ENCODE measurements around the gene NPFFR2.

The NPFFR2 gene

GRCh38 chr4:72109959-72110497 lies 78.2 kb downstream of the NPFFR2 start:
- Histone ChIP-seq H3K4me1 (ENCODE audit: insufficient read depth, low read length, poor library complexity, severe bottlenecking) (no peaks in the 10 kb centered on the region), H3K9ac (ENCODE audit: low read depth, low read length, poor library complexity, severe bottlenecking) (no peak overlapping the region), H3K27me3 (ENCODE audit: insufficient read depth, low read length, poor library complexity, severe bottlenecking) (no peaks in the 10 kb centered on the region), H3K9me3 (ENCODE audit: insufficient read depth, low read depth, low read length) (no peaks in the 10 kb centered on the region), H3F3A (ENCODE audit: low read depth) (no peaks in the 10 kb centered on the region), H3K4me2 (ENCODE audit: low read depth, low read length, poor library complexity, severe bottlenecking) (no peak overlapping the region), H3K36me3 (ENCODE audit: insufficient read depth, low read length) (no peaks in the 10 kb centered on the region), H3K9me2 (replicated peaks; ENCODE audit: low read depth, low read length) (no peaks in the 10 kb centered on the region), H2AFZ (ENCODE audit: low read length) (no peak overlapping the region), H4K20me1 (ENCODE audit: insufficient read depth, low read length, poor library complexity, severe bottlenecking) (no peaks in the 10 kb centered on the region), H3K4me3 (ENCODE audit: low read length, poor library complexity, severe bottlenecking) (no peak overlapping the region), H3K79me2 (ENCODE audit: insufficient read depth, low read length) (no peaks in the 10 kb centered on the region)
- no peak for TF ChIP-seq CTCF (conservative IDR thresholded peaks at IDR 0.05; ENCODE audit: low read length)

DNA sequence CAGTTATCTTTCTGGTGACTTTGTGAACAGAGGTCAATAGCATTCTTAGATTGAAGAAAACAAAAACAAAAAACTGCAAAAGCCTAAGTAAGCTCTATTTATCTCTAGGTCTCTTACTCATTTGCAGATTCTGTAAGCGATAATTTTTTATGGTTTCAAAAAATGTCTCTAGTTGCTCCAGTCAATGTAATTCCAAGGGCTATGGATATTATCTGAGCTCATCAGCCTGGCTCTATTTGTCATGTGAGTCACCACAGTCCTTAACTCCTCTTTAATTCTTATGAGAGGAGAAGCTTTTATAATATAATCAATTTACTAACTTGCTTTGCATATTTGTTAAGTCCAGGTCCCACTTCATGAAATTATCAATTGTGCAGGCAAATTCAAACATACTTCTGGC lies 79.1 kb downstream of the NPFFR2 start:
- Histone ChIP-seq H3K4me1 (ENCODE audit: insufficient read depth, low read length, poor library complexity, severe bottlenecking) (no peaks in the 10 kb centered on the region), H3K9ac (ENCODE audit: low read depth, low read length, poor library complexity, severe bottlenecking) (no peak overlapping the region), H3K27me3 (ENCODE audit: insufficient read depth, low read length, poor library complexity, severe bottlenecking) (no peaks in the 10 kb centered on the region), H4K20me1 (ENCODE audit: insufficient read depth, low read length, poor library complexity, severe bottlenecking) (no peaks in the 10 kb centered on the region), H3K36me3 (ENCODE audit: insufficient read depth, low read length) (no peaks in the 10 kb centered on the region), H3K4me3 (ENCODE audit: low read length, poor library complexity, severe bottlenecking) (no peak overlapping the region), H3K4me2 (ENCODE audit: low read depth, low read length, poor library complexity, severe bottlenecking) (no peak overlapping the region), H3K9me2 (replicated peaks; ENCODE audit: low read depth, low read length) (no peaks in the 10 kb centered on the region), H2AFZ (ENCODE audit: low read length) (no peak overlapping the region), H3K79me2 (ENCODE audit: insufficient read depth, low read length) (no peaks in the 10 kb centered on the region), H3K9me3 (ENCODE audit: insufficient read depth, low read depth, low read length) (no peaks in the 10 kb centered on the region), H3F3A (ENCODE audit: low read depth) (no peaks in the 10 kb centered on the region)
- no peak for TF ChIP-seq CTCF (conservative IDR thresholded peaks at IDR 0.05; ENCODE audit: low read length)
- TF ChIP-seq EZH2phosphoT487 (IDR thresholded peaks at IDR 0.05; ENCODE audit: borderline replicate concordance) = no peak

GRCh38 chr4:72111863-72112262 lies 80.1 kb downstream of the NPFFR2 start:
- H3K4me2 ChIP-seq (ENCODE audit: low read depth, low read length, poor library complexity, severe bottlenecking) = no peak overlapping the region
- no peaks in the 10 kb centered on the region for H4K20me1 ChIP-seq (ENCODE audit: insufficient read depth, low read length, poor library complexity, severe bottlenecking)
- no peak overlapping the region for H3K4me3 ChIP-seq (ENCODE audit: low read length, poor library complexity, severe bottlenecking)
- H3K9me3 ChIP-seq (ENCODE audit: insufficient read depth, low read depth, low read length) = no peaks in the 10 kb centered on the region
- no peaks in the 10 kb centered on the region for H3K79me2 ChIP-seq (ENCODE audit: insufficient read depth, low read length)
- H3K4me1 ChIP-seq (ENCODE audit: insufficient read depth, low read length, poor library complexity, severe bottlenecking) = no peaks in the 10 kb centered on the region
- H3K9me2 ChIP-seq (replicated peaks; ENCODE audit: low read depth, low read length) = no peaks in the 10 kb centered on the region
- H3K36me3 ChIP-seq (ENCODE audit: insufficient read depth, low read length) = no peaks in the 10 kb centered on the region
- H3K9ac ChIP-seq (ENCODE audit: low read depth, low read length, poor library complexity, severe bottlenecking) = no peak overlapping the region
- H3F3A ChIP-seq (ENCODE audit: low read depth) = no peaks in the 10 kb centered on the region
- no peak overlapping the region for H2AFZ ChIP-seq (ENCODE audit: low read length)
- TF ChIP-seq EZH2phosphoT487 (IDR thresholded peaks at IDR 0.05; ENCODE audit: borderline replicate concordance) (no peak), CTCF (conservative IDR thresholded peaks at IDR 0.05; ENCODE audit: low read length) (no peak)
- H3K27me3 ChIP-seq (ENCODE audit: insufficient read depth, low read length, poor library complexity, severe bottlenecking) = no peaks in the 10 kb centered on the region
